Measurements from ENCODE around the gene CEP192.

Gene CEP192

DNA sequence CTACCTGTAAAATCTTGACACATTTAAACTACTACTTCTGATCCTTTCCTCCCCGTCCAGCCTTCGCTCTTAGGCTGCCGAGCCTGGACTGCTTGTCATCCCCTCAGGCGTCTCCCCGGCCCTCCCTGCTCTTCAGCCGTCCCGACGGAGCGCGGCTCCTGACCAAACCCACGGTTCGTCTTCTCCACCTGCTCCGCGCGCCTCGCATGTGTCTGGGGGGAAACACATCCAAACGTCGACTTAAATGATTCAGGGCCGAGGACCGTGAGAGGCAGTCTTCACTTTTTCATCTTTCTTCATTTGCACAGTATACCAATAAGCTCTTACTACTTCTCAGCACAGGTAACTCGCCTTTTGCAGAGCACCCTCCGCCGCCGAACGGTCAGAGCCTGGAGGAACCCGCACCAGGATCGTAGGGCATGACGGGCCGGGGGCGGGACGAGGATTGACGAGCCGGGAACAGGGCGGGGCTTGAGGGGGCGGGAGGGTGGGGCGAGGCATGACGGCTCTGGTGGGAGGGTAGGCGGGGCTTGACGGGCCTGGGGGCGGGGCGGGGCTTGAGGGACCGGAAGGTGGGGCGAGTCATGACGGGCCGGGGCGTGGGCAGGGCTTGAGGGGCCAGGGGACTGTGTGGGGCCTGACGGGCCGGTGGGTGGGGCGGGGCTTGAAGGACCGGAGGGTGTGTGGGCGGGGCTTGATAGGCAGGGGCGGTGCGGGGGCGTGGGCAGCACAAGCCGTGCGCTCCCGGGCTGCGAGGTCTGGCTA lies 43.7 kb upstream of the CEP192 start, which contains the start of gene SEH1L:
SEH1L (plus strand) TSS at position 727 of the 765 bp plus-strand sequence. CDS start 111 bp downstream, outside the sequence.
- DNase-seq (ENCODE audit: extremely low spot score) = peak; percentile 99
- CTCF ChIA-PET = no interaction called here
- no peak for TF ChIP-seq CTCF (IDR thresholded peaks at IDR 0.05; ENCODE audit: control extremely low read depth, extremely low read depth, low read depth, missing control alignments)
- POLR2A ChIA-PET = interaction anchor here (1.0 to 1.8 kb wide), 2 partner anchors 18 to 44 kb away, joined by 4 to 6 read pairs; partner anchors contain the start of gene CEP192

DNA sequence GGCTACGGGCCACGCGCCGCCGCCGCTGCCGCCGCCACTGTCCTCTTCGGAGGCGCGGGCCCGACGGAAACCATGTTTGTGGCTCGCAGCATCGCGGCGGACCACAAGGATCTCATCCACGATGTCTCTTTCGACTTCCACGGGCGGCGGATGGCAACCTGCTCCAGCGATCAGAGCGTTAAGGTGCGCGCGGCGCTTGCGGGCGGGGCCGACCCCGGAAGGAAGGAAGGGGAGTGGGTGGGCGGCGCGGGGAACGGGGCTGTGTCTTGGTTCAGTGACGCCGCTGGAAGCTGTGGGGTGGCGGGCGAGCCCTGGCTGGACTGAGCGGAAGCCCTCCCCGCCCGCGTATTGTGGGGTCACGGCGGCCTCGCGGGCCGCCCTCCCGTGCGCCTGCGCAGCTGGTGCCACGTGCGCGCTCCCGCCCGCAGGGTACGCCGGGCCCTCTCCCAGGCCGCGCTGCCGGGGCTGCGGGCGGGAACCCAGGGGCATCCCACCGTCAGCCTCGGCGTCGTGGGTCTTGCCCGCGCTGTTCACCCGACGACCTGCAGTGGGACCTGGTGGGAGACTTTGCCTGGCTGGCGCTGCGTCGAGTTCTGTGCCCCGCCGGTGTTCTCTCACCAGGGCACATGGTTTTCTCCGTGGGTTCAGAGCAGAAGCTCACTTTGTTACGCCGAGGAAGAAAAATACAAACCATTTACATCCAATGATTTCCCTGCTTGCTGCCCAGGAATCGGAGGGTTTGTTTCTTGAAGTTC lies 42.9 kb upstream of the CEP192 start:
- ChIA-PET POLR2A (interaction anchor here (0.6 to 1.8 kb wide), 4 partner anchors 17 to 240 kb away, joined by 3 to 6 read pairs (median 5); partner anchors contain the start of gene CEP192), CTCF (interaction anchor here (1.0 kb wide), 1 partner anchor 38 kb away, joined by 3 read pairs; no protein-coding TSS in a partner anchor)
- no peak for TF ChIP-seq CTCF (IDR thresholded peaks at IDR 0.05; ENCODE audit: control extremely low read depth, extremely low read depth, low read depth, missing control alignments)
- peak; percentile 91 for DNase-seq (ENCODE audit: extremely low spot score)

DNA sequence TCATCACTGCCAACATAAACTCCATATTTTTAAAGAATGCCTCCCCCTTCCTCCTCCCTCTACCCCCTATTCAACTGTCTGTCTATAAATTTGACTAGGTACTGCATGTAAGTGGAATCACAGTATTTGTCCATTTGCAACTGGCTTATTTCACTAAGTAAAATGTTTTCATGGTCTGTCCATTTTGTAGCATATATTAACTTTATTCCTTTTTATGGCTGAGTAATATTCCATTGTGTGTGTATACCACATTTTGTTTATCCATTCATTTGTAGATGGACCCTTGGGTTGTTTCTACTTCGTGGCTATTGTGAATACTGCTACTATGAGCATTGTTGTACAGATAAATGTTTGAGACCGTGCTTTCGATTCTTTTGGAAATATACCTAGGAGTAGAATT lies 32.7 kb upstream of the CEP192 start:
- no peak for DNase-seq (ENCODE audit: extremely low spot score)
- TF ChIP-seq CTCF (IDR thresholded peaks at IDR 0.05; ENCODE audit: control extremely low read depth, extremely low read depth, low read depth, missing control alignments) = no peak
- CTCF ChIA-PET = no interaction called here
- POLR2A ChIA-PET = no interaction called here

- DNase-seq (ENCODE audit: extremely low spot score) = no peak
- ChIA-PET POLR2A (no interaction called here), CTCF (no interaction called here)
- no peak for TF ChIP-seq CTCF (IDR thresholded peaks at IDR 0.05; ENCODE audit: control extremely low read depth, extremely low read depth, low read depth, missing control alignments)
These were observed 30.8 kb upstream of the CEP192 start for GRCh38 chr18:12960395-12960794.

GRCh38 chr18:12960853-12961397 lies 30.2 kb upstream of the CEP192 start:
- no peak for DNase-seq (ENCODE audit: extremely low spot score)
- POLR2A ChIA-PET = interaction anchor here (0.6 to 1.2 kb wide), 2 partner anchors 30 to 198 kb away, joined by 3 read pairs; partner anchors contain the start of gene CEP192
- CTCF ChIA-PET = no interaction called here
- TF ChIP-seq CTCF (IDR thresholded peaks at IDR 0.05; ENCODE audit: control extremely low read depth, extremely low read depth, low read depth, missing control alignments) = no peak

DNA sequence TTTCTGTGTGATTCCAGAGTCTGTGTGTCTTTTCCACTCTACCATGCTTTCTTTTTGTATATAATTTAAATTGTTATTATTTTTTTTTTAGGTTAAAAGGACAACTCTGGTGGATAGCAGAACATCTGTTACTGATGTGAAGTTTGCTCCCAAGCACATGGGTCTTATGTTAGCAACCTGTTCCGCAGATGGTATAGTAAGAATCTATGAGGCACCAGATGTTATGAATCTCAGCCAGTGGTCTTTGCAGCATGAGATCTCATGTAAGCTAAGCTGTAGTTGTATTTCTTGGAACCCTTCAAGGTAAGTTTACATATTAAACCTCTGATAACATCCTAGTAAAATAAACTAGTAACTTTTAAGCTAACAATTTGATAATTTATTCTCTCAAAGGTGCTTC lies 28.1 kb upstream of the CEP192 start:
- DNase-seq (ENCODE audit: extremely low spot score) = no peak
- ChIA-PET CTCF (interaction anchor here (1.2 to 1.8 kb wide), 4 partner anchors 8 to 29 kb away, joined by 3 to 4 read pairs (median 3); no protein-coding TSS in a partner anchor), POLR2A (no interaction called here)
- no peak for TF ChIP-seq CTCF (IDR thresholded peaks at IDR 0.05; ENCODE audit: control extremely low read depth, extremely low read depth, low read depth, missing control alignments)
